RPMI8226 (cell line): ENCODE measurements around the gene APBA2.
"Not testable (repeated sequence)": the region's sequence is repeated elsewhere in the genome, so short reads cannot be mapped to it uniquely, and the experiment has no call there.

ENCODE experiments used
- DNase-seq: peaks from one replicate; pipeline ENCODE4 v3.0.0-alpha.2; 2015

The APBA2 gene

GRCh38 chr15:29018120-29018805, 132.5 kb downstream of the APBA2 start:
- no peak for DNase-seq

- no peak for DNase-seq
Observed at GRCh38 chr15:29018995-29019976, 133.5 kb downstream of the APBA2 start.

DNA sequence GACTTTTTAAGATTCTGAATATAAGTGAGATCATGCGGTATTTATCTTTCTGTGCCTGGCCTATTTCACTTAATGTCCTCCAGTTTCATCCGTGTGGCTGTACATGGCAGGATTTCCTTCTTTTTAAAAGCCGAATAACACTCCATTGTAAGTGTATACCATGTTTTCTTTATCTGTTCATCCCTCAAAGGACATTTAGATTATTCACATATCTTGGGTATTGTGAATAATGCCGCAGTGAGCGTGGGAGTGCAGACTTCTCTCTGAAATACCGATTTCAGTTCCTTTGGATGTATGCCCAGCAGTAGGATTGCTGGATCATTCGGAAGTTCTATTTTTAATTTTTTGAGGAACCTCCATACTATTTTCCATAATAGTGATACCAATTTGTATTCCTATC, 136.1 kb downstream of the APBA2 start:
- DNase-seq, result no peak

GRCh38 chr15:29024662-29025061, 138.9 kb downstream of the APBA2 start:
- DNase-seq, result no peak

DNA sequence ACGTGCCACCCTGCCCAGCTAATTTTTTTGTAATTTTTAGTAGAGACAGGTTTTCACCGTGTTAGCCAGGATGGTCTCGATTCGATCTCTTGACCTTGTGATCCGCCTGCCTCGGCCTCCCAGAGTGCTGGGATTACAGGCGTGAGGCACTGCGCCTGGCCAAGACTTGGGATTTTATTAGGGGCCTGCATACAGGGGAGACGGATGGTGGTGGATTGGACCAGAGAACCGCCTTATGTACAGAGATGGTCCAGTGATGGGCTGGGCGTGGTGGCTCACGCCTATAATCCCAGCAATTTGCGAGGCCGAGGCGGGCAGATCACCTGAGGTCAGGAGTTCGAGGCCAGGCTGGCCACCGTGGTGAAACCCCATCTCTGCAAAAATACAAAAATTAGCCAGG, 139.6 kb downstream of the APBA2 start:
- not testable (repeated sequence) for DNase-seq

DNA sequence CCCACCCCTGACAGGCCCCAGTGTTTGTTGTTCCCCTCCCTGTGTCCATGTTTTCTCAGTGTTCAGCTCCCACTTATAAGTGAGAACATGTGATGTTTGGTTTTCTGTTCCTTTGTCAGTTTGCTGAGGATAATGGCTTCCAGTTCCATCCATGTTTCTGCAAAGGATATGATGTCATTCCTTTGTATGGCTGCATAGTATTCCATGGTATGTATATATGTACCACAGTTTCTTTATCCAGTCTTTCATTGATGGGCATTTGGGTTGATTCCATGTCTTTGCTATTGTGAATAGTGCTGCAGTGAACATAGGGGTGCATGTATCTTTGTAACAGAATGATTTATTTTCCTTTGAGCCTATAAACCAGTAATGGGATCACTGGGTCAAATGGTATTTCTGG, 142.4 kb downstream of the APBA2 start:
- not testable (repeated sequence) for DNase-seq

- DNase-seq, result no peak
Observed at GRCh38 chr15:29029651-29030195, 143.9 kb downstream of the APBA2 start.

DNA sequence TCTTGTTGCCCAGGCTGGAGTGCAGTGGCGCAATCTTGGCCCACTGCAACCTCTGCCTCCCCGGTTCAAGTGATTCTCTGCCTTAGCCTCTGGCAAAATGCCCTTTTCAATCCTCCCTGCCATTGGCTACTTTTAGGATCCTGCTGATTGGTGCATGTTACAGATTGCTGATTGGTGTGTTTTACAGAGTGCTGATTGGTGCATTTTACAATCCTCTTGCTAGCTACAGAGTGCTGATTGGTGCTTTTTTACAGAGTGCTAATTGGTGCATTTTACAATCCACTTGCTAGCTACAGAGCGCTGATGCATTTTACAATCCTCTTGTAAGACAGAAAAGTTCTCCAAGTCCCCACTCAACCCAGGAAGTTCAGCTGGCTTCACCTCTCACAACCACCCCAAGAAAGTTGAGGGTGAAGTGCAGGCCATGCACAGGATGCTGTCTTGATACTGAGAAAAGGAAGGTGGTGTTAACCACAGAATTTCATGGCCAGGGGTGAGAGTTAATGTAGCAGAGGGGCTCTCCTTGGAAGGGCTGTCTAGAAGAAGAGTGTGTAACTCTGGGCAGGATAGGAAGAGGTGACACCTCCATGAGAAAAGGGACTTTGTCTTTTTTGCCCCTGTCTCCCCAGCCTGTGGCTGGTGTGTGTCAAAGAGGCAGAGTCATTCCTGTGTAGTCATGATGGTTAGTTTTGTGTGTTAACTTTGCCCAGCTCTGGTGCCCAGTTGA, 145.9 kb downstream of the APBA2 start:
- no peak for DNase-seq

GRCh38 chr15:29032229-29032625, 146.5 kb downstream of the APBA2 start:
- DNase-seq, result no peak

DNA sequence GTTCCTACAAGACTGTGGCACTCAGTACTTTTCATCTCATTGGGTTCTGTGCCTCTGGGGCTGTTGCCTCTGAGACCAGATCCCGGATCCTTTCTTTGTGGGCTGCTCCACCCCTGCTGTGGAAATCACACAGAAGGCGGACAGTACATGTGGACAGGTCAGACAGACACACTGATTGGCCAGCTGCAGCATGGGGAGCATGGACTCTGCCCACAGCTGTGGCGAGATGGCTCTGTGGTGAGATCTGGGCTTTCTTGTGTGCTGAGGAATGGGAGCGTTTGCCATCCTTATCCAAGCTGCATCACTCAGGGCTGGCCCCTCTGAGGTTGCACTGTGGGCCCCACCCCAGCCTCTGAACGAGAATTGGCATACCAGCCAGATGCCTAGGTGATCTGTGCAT, 147.0 kb downstream of the APBA2 start:
- no peak for DNase-seq

DNA sequence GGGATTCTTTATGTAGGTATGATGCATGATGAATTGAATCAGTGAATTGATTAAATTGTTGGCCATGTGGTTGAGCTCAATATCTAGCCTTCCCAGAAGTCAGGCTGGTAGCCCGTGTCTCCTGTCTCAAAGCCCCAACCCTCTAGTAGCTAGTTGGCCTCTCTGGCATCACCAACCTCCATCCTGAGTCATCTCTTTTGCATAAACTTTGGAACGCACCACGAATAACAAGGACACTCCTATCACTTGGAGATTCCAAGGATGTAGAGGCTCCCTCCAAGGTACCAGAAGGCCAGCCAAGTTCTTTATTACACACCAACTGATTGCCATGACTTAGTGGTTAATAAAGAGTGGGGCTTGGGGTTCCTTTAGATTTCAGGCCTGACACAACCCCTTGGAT, 148.4 kb downstream of the APBA2 start:
- DNase-seq, result no peak

GRCh38 chr15:29034593-29035335, 149.0 kb downstream of the APBA2 start:
- no peak for DNase-seq

- DNase-seq, result no peak
Observed at GRCh38 chr15:29035336-29036285, 149.8 kb downstream of the APBA2 start.

- no peak for DNase-seq
Observed at GRCh38 chr15:29037997-29038705, 152.4 kb downstream of the APBA2 start.

DNA sequence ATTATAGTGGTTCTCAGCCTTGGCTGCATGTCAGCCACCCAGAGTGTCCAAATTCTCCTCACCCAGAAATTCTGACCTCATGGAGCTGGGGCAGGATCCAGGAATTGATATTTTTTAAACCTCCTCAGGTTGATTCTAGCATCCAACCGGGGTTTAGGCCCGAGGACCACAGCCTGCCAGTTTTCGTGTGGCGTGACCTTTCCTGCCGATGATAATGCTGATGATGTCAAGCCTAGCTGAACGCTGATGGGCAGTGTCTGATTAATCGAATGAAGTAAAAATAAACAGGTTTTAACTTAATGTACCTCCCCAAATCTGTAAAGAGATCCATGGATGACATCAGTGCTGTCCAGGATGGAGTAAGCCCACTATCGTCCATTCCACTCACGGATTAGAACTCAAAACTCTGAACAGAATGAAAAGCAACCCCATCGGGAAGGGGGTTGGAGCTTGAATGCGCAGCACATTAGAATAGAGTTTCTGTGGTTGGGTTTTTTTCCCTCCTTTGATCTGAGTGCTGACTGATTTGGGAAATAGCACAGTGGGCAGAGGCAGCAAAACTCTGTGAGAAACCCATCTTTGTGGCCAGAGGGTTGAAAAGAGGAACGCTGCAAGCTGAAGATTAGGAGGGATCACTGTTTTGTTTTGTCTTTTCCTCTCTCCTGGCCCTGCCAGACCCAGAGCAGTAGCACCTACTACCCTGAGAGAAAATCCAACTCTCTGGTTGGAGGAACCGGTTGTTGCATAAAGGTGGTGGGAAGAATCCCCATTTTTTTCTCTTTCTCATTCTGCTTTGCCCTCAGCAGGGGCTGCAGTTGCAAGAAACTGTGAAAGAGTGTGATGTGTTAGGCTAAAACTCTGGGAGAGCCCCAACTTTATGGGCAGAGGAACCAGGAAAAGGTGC, 153.9 kb downstream of the APBA2 start:
- DNase-seq, result no peak

GRCh38 chr15:29040370-29040751, 154.6 kb downstream of the APBA2 start:
- no peak for DNase-seq

GRCh38 chr15:29043736-29044502, 158.1 kb downstream of the APBA2 start:
- DNase-seq, result no peak

GRCh38 chr15:29044503-29044901, 158.7 kb downstream of the APBA2 start:
- DNase-seq, result no peak

DNA sequence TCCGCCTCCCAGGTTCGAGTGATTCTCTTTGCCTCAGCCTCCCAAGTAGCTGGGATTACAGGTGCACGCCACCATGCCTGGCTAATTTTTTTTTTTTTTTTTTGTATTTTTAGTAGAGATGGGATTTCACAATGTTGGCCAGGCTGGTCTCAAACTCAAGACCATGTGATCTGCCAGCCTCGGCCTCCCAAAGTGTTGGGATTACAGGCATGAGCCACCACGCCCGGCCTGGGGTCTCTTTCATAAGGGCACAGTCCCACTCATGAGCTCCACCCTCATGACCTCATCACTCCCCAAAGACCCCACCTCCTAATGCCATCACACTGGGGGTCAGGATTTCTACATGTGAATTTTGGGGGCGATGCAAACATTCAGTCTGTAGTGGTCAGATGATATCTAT, 159.4 kb downstream of the APBA2 start:
- not testable (repeated sequence) for DNase-seq
